Measurements from ENCODE around the gene PKP1. TPM values are rescaled to one million over a fixed set of nuclear protein-coding genes. Genes with fewer than 3 reads are reported as not detected.

PKP1 gene
- total RNA-seq, 4 donors from 2014 or later: 0.27 to 12.8 (median 4.0) TPM

GRCh38 chr1:201252944-201253371 is 30.3 kb upstream of the PKP1 start:
- TF ChIP-seq POLR2A (IDR thresholded peaks at IDR 0.05) (no peak), CTCF (IDR thresholded peaks at IDR 0.05) (no peak), POLR2AphosphoS5 (IDR thresholded peaks at IDR 0.05) (no peak), EP300 (IDR thresholded peaks at IDR 0.05) (no peak)
- H3K27me3 ChIP-seq: peaks cover 18% of the 10 kb centered on the region
- H3K27ac ChIP-seq: no peak overlapping the region
- H3K9me3 ChIP-seq: no peaks in the 10 kb centered on the region
- WGBS, 2 donors (ENCODE audit: low coverage in 1 of 2): no CpG with 5 or more reads among the region's 6 CpGs
- ATAC-seq: no peak
- H3K4me1 ChIP-seq: no peaks in the 10 kb centered on the region
- H3K4me3 ChIP-seq: no peak overlapping the region
- no peaks in the 10 kb centered on the region for H3K36me3 ChIP-seq

GRCh38 chr1:201253411-201253810 is 29.9 kb upstream of the PKP1 start:
- peak; percentile 14 for ATAC-seq
- TF ChIP-seq EP300 (IDR thresholded peaks at IDR 0.05): no peak
- TF ChIP-seq POLR2AphosphoS5 (IDR thresholded peaks at IDR 0.05): no peak
- no peak for TF ChIP-seq CTCF (IDR thresholded peaks at IDR 0.05)
- TF ChIP-seq POLR2A (IDR thresholded peaks at IDR 0.05): no peak
- H3K4me3 ChIP-seq: no peak overlapping the region
- H3K9me3 ChIP-seq: no peaks in the 10 kb centered on the region
- no peaks in the 10 kb centered on the region for H3K4me1 ChIP-seq
- H3K27ac ChIP-seq: no peak overlapping the region
- WGBS, 2 donors (ENCODE audit: low coverage in 1 of 2): 70 to 100% methylated on average over 1 to 2 of the region's 10 CpGs
- no peaks in the 10 kb centered on the region for H3K36me3 ChIP-seq
- peaks cover 21% of the 10 kb centered on the region for H3K27me3 ChIP-seq

GRCh38 chr1:201253906-201254624 is 29.2 kb upstream of the PKP1 start:
- 100% methylated on average over 1 of the region's 9 CpGs; no CpG with 5 or more reads in 1 of the 2 donors for WGBS, 2 donors (ENCODE audit: low coverage in 1 of 2)
- TF ChIP-seq CTCF (IDR thresholded peaks at IDR 0.05): no peak
- no peak for TF ChIP-seq EP300 (IDR thresholded peaks at IDR 0.05)
- TF ChIP-seq POLR2A (IDR thresholded peaks at IDR 0.05): no peak
- no peak for TF ChIP-seq POLR2AphosphoS5 (IDR thresholded peaks at IDR 0.05)
- no peak for ATAC-seq
- H3K4me1 ChIP-seq: no peaks in the 10 kb centered on the region
- no peak overlapping the region for H3K27ac ChIP-seq
- H3K36me3 ChIP-seq: no peaks in the 10 kb centered on the region
- no peak overlapping the region for H3K4me3 ChIP-seq
- no peaks in the 10 kb centered on the region for H3K9me3 ChIP-seq
- H3K27me3 ChIP-seq: peaks cover 28% of the 10 kb centered on the region

- H3K27me3 ChIP-seq: peaks cover 36% of the 10 kb centered on the region
- TF ChIP-seq CTCF (IDR thresholded peaks at IDR 0.05): peak; percentile 85 to 98 (median 88)
- TF ChIP-seq EP300 (IDR thresholded peaks at IDR 0.05): no peak
- TF ChIP-seq POLR2A (IDR thresholded peaks at IDR 0.05): no peak
- TF ChIP-seq POLR2AphosphoS5 (IDR thresholded peaks at IDR 0.05): no peak
- no peak overlapping the region for H3K4me3 ChIP-seq
- no peaks in the 10 kb centered on the region for H3K9me3 ChIP-seq
- no peaks in the 10 kb centered on the region for H3K36me3 ChIP-seq
- peaks cover 0 to 6% (median 5%) of the 10 kb centered on the region in 3 donors for H3K4me1 ChIP-seq
- WGBS, 2 donors (ENCODE audit: low coverage in 1 of 2): 8 to 29% methylated on average over 5 to 9 of the region's 24 CpGs
- H3K27ac ChIP-seq: no peak overlapping the region
- ATAC-seq: peak; percentile 47
Observed at GRCh38 chr1:201254625-201255478, 28.5 kb upstream of the PKP1 start.
